ENCODE data around the gene ENGASE.

DNA sequence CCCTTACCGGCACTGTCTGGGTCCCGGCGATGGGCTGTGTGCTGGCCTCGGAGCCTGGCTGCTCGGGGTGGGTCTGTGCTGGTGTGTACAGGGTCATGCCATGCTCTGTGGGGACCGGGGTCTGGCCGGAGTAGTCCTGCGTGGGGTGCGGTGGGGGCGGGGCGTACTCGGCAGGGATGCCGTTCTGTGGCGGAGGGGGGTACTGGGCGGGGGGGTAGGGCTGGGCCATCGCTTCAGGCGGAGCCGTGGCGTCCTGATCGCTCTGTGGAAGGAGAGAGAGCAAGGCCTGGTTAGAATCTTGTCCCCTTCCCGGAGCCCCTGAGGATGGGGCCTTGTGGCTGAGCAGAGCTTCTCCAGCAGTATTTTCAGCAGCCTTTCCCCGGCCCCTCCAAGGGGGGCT, 40.9 kb downstream of the ENGASE start:
- no peak for TF ChIP-seq EZH2 (IDR thresholded peaks at IDR 0.05; ENCODE audit: insufficient read depth, poor library complexity, severe bottlenecking)
- no peak for TF ChIP-seq EZH2phosphoT487 (IDR thresholded peaks at IDR 0.05; ENCODE audit: insufficient read depth, low read depth)
